H1 (cell line): ENCODE results near the gene DES. TPM values are rescaled to one million over a fixed set of nuclear protein-coding genes. Genes with fewer than 3 reads are reported as not detected.

Experiments
- CTCF ChIA-PET: fragments of 300-600 bp; sonication (Branson Sonifier 250); formaldehyde crosslinking; loops from one replicate; lab custom pipeline; 2021; ENCODE audit not compliant: partially characterized antibody; lab: Charles Lee
- POLR2A ChIA-PET: fragments of 300-600 bp; sonication (Branson Sonifier 250); formaldehyde crosslinking; loops from one replicate; lab custom pipeline; 2021; ENCODE audit warnings: inconsistent platforms; ENCODE audit not compliant: partially characterized antibody; lab: Charles Lee
- DNase-seq, 2 experiments: peaks; one replicate each; pipeline versions ENCODE4 v3.0.0 to v3.0.0-alpha.2; 2010 to 2022; ENCODE audit warnings: low spot score in 2 of 2, low read depth in 1 of 2, mixed read lengths in 1 of 2
- FAIRE-seq: peaks from 2 replicates; lab custom pipeline; 2011; peaks lifted over from hg19 to GRCh38; lab: Jason Lieb, UNC
- H2AFZ ChIP-seq: 2 replicates; pipeline ENCODE4 v1.8.1; 2012; ENCODE audit warnings: low read length, inconsistent platforms
- H2AK5ac ChIP-seq: 2 replicates; pipeline ENCODE4 v1.6.1; 2013; ENCODE audit warnings: low read depth, low read length
- H2BK120ac ChIP-seq: replicated peaks from 2 replicates; pipeline ENCODE3; 2013; ENCODE audit warnings: low read depth, low read length, inconsistent platforms
- H2BK12ac ChIP-seq: 2 replicates; pipeline ENCODE4 v1.6.1; 2013; ENCODE audit warnings: low read depth, low read length
- H2BK15ac ChIP-seq: 2 replicates; pipeline ENCODE4 v1.6.1; 2013; ENCODE audit warnings: low read length
- H2BK20ac ChIP-seq: 2 replicates; pipeline ENCODE4 v1.6.1; 2013; ENCODE audit warnings: low read length
- H2BK5ac ChIP-seq: 2 replicates; pipeline ENCODE4 v1.6.1; 2013; ENCODE audit warnings: low read depth, low read length
- H3K14ac ChIP-seq: 2 replicates; pipeline ENCODE4 v1.6.1; 2013; ENCODE audit warnings: inconsistent platforms; ENCODE audit not compliant: insufficient read length
- H3K18ac ChIP-seq: 2 replicates; pipeline ENCODE4 v1.6.1; 2013; ENCODE audit warnings: low read length; ENCODE audit errors: extremely low read depth
- H3K23ac ChIP-seq: 2 replicates; pipeline ENCODE4 v1.6.1; 2013; ENCODE audit warnings: inconsistent platforms; ENCODE audit not compliant: insufficient read length
- H3K23me2 ChIP-seq: 2 replicates; pipeline ENCODE4 v1.6.1; 2013; ENCODE audit warnings: low read depth, low read length
- H3K27ac ChIP-seq: 2 replicates; pipeline ENCODE4 v1.6.1; 2011; ENCODE audit warnings: low read depth, low read length, inconsistent platforms
- H3K27me3 ChIP-seq, 4 experiments: replicated peaks in 1 of 4; 1 replicate in 1 of 4; 2 replicates in 3 of 4; pipeline versions ENCODE4 v1.6.1 to v1.8.1; 2011 to 2013; ENCODE audit warnings: low read length in 3 of 4, mild to moderate bottlenecking in 3 of 4, inconsistent platforms in 2 of 4, mixed read lengths in 2 of 4, moderate library complexity in 1 of 4; ENCODE audit not compliant: control insufficient read depth in 3 of 4, insufficient read depth in 3 of 4; ENCODE audit errors: extremely low read depth in 1 of 4
- H3K36me3 ChIP-seq, 4 experiments: 2 replicates each; pipeline versions ENCODE4 v1.6.1 to v1.8.1; 2011 to 2013; ENCODE audit warnings: mild to moderate bottlenecking in 4 of 4, low read length in 3 of 4, moderate library complexity in 2 of 4, control low read depth in 1 of 4, inconsistent platforms in 1 of 4; ENCODE audit not compliant: insufficient read depth in 4 of 4, control insufficient read depth in 2 of 4
- H3K4ac ChIP-seq: replicated peaks from 2 replicates; pipeline ENCODE3; 2013; ENCODE audit warnings: low read length, low read depth, mixed read lengths, inconsistent platforms; ENCODE audit not compliant: insufficient read length
- H3K4me1 ChIP-seq, 4 experiments: replicated peaks in 1 of 4; 1 replicate in 1 of 4; 2 replicates in 3 of 4; pipeline versions ENCODE4 v1.6.1 to v1.8.1; 2011 to 2013; ENCODE audit warnings: low read length in 3 of 4, inconsistent platforms in 2 of 4, mixed read lengths in 1 of 4; ENCODE audit not compliant: insufficient read depth in 4 of 4, control insufficient read depth in 3 of 4
- H3K4me2 ChIP-seq, 2 experiments: 2 replicates each; pipeline versions ENCODE4 v1.6.1 to v1.8.1; 2011 to 2013; ENCODE audit warnings: low read depth in 2 of 2, low read length in 2 of 2, control low read depth in 1 of 2, inconsistent platforms in 1 of 2, mild to moderate bottlenecking in 1 of 2; ENCODE audit not compliant: insufficient read depth in 1 of 2
- H3K4me3 ChIP-seq, 4 experiments: fragments of 200-600, 300-600 bp in 1 of 4; sonication (generic), shearing (Covaris generic), sonication (Bioruptor Twin) in 1 of 4; 2 replicates each; pipeline versions ENCODE4 v1.5.1 to v1.8.1; 2011 to 2016; ENCODE audit warnings: low read length in 4 of 4, low read depth in 3 of 4, control low read depth in 2 of 4, inconsistent platforms in 2 of 4, mild to moderate bottlenecking in 2 of 4, mixed read lengths in 1 of 4, moderate library complexity in 1 of 4; ENCODE audit not compliant: insufficient read depth in 2 of 4; ENCODE audit errors: extremely low read depth in 1 of 4
- H3K56ac ChIP-seq: replicated peaks from 2 replicates; pipeline ENCODE3; 2013; ENCODE audit warnings: low read depth, mild to moderate bottlenecking, mixed read lengths, low read length, inconsistent platforms; ENCODE audit not compliant: insufficient read length
- H3K79me1 ChIP-seq: 2 replicates; pipeline ENCODE4 v1.6.1; 2013; ENCODE audit warnings: low read depth, low read length, control low read depth
- H3K79me2 ChIP-seq, 2 experiments: 2 replicates each; pipeline versions ENCODE4 v1.6.1 to v1.8.1; 2012 to 2013; ENCODE audit warnings: low read length in 2 of 2, mild to moderate bottlenecking in 2 of 2, inconsistent platforms in 1 of 2; ENCODE audit not compliant: insufficient read depth in 2 of 2, control insufficient read depth in 1 of 2
- H3K9ac ChIP-seq, 4 experiments: replicated peaks in 1 of 4; 1 replicate in 1 of 4; 2 replicates in 3 of 4; pipeline versions ENCODE4 v1.6.1 to v1.8.1; 2011 to 2013; ENCODE audit warnings: low read depth in 3 of 4, low read length in 3 of 4, control low read depth in 2 of 4, mild to moderate bottlenecking in 2 of 4, moderate library complexity in 2 of 4, inconsistent platforms in 1 of 4; ENCODE audit errors: extremely low read depth in 1 of 4
- H3K9me3 ChIP-seq, 2 experiments: 2 replicates each; pipeline versions ENCODE4 v1.6.1 to v1.8.1; 2012 to 2013; ENCODE audit warnings: mild to moderate bottlenecking in 2 of 2, moderate library complexity in 2 of 2, control low read depth in 1 of 2, inconsistent platforms in 1 of 2, low read depth in 1 of 2, low read length in 1 of 2, mixed read lengths in 1 of 2; ENCODE audit not compliant: insufficient read depth in 2 of 2
- H4K20me1 ChIP-seq, 2 experiments: replicated peaks in 1 of 2; 2 replicates each; pipeline versions ENCODE3 to v1.8.1; 2011 to 2013; ENCODE audit warnings: inconsistent platforms in 2 of 2, low read length in 2 of 2, mild to moderate bottlenecking in 1 of 2; ENCODE audit not compliant: insufficient read depth in 2 of 2, control insufficient read depth in 1 of 2
- H4K5ac ChIP-seq: 2 replicates; pipeline ENCODE4 v1.6.1; 2013; ENCODE audit warnings: low read length, low read depth, mixed read lengths, inconsistent platforms; ENCODE audit not compliant: insufficient read length
- H4K8ac ChIP-seq: 2 replicates; pipeline ENCODE4 v1.8.0; 2013; ENCODE audit warnings: mild to moderate bottlenecking, moderate library complexity, low read length, inconsistent platforms; ENCODE audit not compliant: insufficient read depth; ENCODE audit errors: extremely low read depth
- H4K91ac ChIP-seq: replicated peaks from 2 replicates; pipeline ENCODE3; 2013; ENCODE audit warnings: low read length, mixed read lengths, inconsistent platforms; ENCODE audit not compliant: insufficient read length
- BRCA1 ChIP-seq: IDR thresholded peaks from 2 replicates; pipeline ENCODE4 v1.6.1; 2012; ENCODE audit warnings: low read depth, low read length, improper control_type of control experiment
- CREB1 ChIP-seq: IDR thresholded peaks from 2 replicates; pipeline ENCODE4 v1.6.1; 2012; ENCODE audit warnings: inconsistent platforms
- CTBP2 ChIP-seq: IDR thresholded peaks from 2 replicates; pipeline ENCODE4 v1.7.0; 2011; ENCODE audit warnings: borderline replicate concordance, mild to moderate bottlenecking, moderate library complexity, mixed read lengths, low read length; ENCODE audit not compliant: insufficient read depth, insufficient read length
- EGR1 ChIP-seq: IDR thresholded peaks from 2 replicates; pipeline ENCODE4 v1.6.1; 2011; ENCODE audit warnings: low read depth, low read length, borderline replicate concordance
- GTF2F1 ChIP-seq: IDR thresholded peaks from 2 replicates; pipeline ENCODE4 v1.6.1; 2012; ENCODE audit warnings: low read depth, low read length, improper control_type of control experiment, borderline replicate concordance
- HDAC2 ChIP-seq, 2 experiments: fragments of 300-600 bp in 1 of 2; sonication (generic) in 1 of 2; IDR thresholded peaks; 2 replicates each; pipeline ENCODE4 v1.6.1; 2011 to 2012; ENCODE audit warnings: low read depth in 2 of 2, low read length in 2 of 2, mild to moderate bottlenecking in 2 of 2, moderate library complexity in 2 of 2, borderline replicate concordance in 1 of 2, inconsistent platforms in 1 of 2
- NRF1 ChIP-seq: IDR thresholded peaks from 2 replicates; pipeline ENCODE4 v1.6.1; 2011; ENCODE audit warnings: mild to moderate bottlenecking, low read depth, low read length, improper control_type of control experiment
- POU5F1 ChIP-seq: IDR thresholded peaks from 2 replicates; pipeline ENCODE4 v1.6.1; 2011; ENCODE audit warnings: low read depth, mild to moderate bottlenecking, low read length, moderate library complexity
- SIRT6 ChIP-seq: IDR thresholded peaks from one replicate; pipeline ENCODE4 v1.7.1; 2012; ENCODE audit warnings: low read length, inconsistent platforms
- SP1 ChIP-seq: IDR thresholded peaks from 2 replicates; pipeline ENCODE4 v1.6.1; 2011; ENCODE audit warnings: low read depth, low read length
- SRF ChIP-seq: IDR thresholded peaks from 2 replicates; pipeline ENCODE4 v1.6.1; 2011; ENCODE audit warnings: mild to moderate bottlenecking, low read depth, low read length, moderate library complexity
- ZNF274 ChIP-seq: IDR thresholded peaks from 2 replicates; pipeline ENCODE4 v1.7.0; 2012; ENCODE audit warnings: low read length, borderline replicate concordance; ENCODE audit errors: extremely low read depth
- WGBS, 2 experiments: shearing (Covaris generic) in 1 of 2; methylation state at CpG; one replicate each; pipeline versions ENCODE4 v1.1.6 to v1.1.7; 2013 to 2015; ENCODE audit warnings: low lambda C conversion rate in 2 of 2, mixed read lengths in 2 of 2, inconsistent platforms in 1 of 2, low coverage in 1 of 2, missing lambda C conversion rate in 1 of 2; ENCODE audit not compliant: insufficient replicate concordance in 2 of 2, insufficient coverage in 1 of 2, insufficient read length in 1 of 2; ENCODE audit errors: extremely low coverage in 1 of 2, missing lambda C conversion rate in 1 of 2; 5-methylcytosine and 5-hydroxymethylcytosine counted together
- polyA plus RNA-seq, 7 experiments: library from polyadenylated mRNA; depleted of rRNA in 3 of 7; stranded (reverse) in 5 of 7; unstranded in 2 of 7; fragments of >200 nt in 5 of 7; fragments of 200-250 nt in 2 of 7; gene quantifications; 1 replicate in 5 of 7; 2 replicates in 1 of 7; 4 replicates in 1 of 7; pipeline versions ENCODE4 v1.2.1 to v1.2.3, GENCODE V29; 2011 to 2013; ENCODE audit warnings: missing spikeins in 2 of 7, mixed read lengths in 2 of 7
- total RNA-seq: library from RNA; stranded (reverse); fragmentation: NEBNext Ultra II Directional; extraction: Animal tissue kit (Norgen Biotek cat#: 25700); gene quantifications from 2 replicates; pipeline ENCODE4 v1.2.1, GENCODE V29; 2021
- TF ChIP-seq, protein P1 (sequence below): IDR thresholded peaks from 2 replicates; pipeline ENCODE4 v1.6.1; 2012; ENCODE audit warnings: low read length, inconsistent platforms

DES gene
- total and polyA plus RNA-seq, 2 of the 8 experiments (the other 6 are each of a cell fraction or from before 2014, with no cell fraction given): 1.8 to 4.3 TPM

DNA sequence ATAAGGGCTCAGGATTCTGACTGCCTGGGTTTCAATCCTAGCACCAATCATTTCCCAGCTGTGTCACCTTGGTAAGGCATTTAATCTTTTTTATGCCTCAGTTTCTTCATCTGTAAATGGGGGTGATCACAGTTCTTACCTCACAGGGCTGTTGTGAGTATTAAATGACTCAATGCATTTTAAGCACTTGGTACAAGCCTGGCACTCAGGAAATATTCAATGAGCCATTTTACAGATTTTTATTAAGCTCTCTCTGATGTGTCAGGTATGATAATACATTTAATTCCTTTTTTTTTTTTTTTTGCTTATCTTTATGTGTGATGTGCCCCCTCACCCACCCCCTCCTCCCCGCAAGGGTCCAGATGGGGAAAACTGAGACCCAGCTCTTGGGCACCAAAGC is 28.5 kb downstream of the DES start:
- Histone ChIP-seq H4K20me1 (peaks cover 2 to 16% of the 10 kb centered on the region in 2 experiments), H3K4me1 (peaks cover 0 to 24% (median 11%) of the 10 kb centered on the region in 4 experiments; a peak in 6 of 7 replicates), H2BK120ac (no peak overlapping the region), H3K79me1 (no peaks in the 10 kb centered on the region), H3K79me2 (no peaks in the 10 kb centered on the region), H2BK5ac (no peak overlapping the region; the same call in 1 of the 2 replicates), H3K4ac (no peak overlapping the region), H4K91ac (no peak overlapping the region), H3K23me2 (peaks cover 7% of the 10 kb centered on the region; the same call in 1 of the 2 replicates), H3K9ac (no peak overlapping the region), H4K8ac (no peak overlapping the region), H2BK20ac (no peak overlapping the region), H3K4me3 (no peak overlapping the region), H3K36me3 (no peaks in the 10 kb centered on the region), H3K27me3 (peaks cover 6 to 30% (median 24%) of the 10 kb centered on the region in 4 experiments), H3K9me3 (no peaks in the 10 kb centered on the region), H3K56ac (no peak overlapping the region), H3K14ac (no peak overlapping the region), H3K4me2 (no peak overlapping the region), H3K27ac (no peak overlapping the region), H3K18ac (no peak overlapping the region), H2AFZ (no peak overlapping the region), H4K5ac (no peak overlapping the region), H3K23ac (no peak overlapping the region), H2BK15ac (no peak overlapping the region), H2BK12ac (no peak overlapping the region), H2AK5ac (no peak overlapping the region)
- FAIRE-seq (no peak), DNase-seq (no peak)
- no CpG with 5 or more reads among the region's 1 CpG for WGBS, 2 experiments
- CTCF ChIA-PET: interaction anchor here (7.5 to 113.1 kb wide), 3 partner anchors 12 to 43 kb away, joined by 72 to 7248 read pairs (median 7248); partner anchors contain the start of genes ASIC4, CHPF, DES and GMPPA
- POLR2A ChIA-PET: interaction anchor here (0.6 to 2.3 kb wide), 7 partner anchors 9 to 57 kb away, joined by 3 to 13 read pairs (median 4); no protein-coding TSS in a partner anchor
- TF ChIP-seq POU5F1 (no peak), NRF1 (no peak), SIRT6 (no peak), SP1 (no peak), SRF (no peak), ZNF274 (no peak), BRCA1 (no peak), EGR1 (no peak), CREB1 (no peak), CTBP2 (no peak), GTF2F1 (no peak), HDAC2 (IDR thresholded peaks at IDR 0.05; ENCODE audit: borderline replicate concordance in 1 of 2, low read depth in 2 of 2, low read length in 2 of 2) (no peak)
- TF ChIP-seq, protein P1, sequence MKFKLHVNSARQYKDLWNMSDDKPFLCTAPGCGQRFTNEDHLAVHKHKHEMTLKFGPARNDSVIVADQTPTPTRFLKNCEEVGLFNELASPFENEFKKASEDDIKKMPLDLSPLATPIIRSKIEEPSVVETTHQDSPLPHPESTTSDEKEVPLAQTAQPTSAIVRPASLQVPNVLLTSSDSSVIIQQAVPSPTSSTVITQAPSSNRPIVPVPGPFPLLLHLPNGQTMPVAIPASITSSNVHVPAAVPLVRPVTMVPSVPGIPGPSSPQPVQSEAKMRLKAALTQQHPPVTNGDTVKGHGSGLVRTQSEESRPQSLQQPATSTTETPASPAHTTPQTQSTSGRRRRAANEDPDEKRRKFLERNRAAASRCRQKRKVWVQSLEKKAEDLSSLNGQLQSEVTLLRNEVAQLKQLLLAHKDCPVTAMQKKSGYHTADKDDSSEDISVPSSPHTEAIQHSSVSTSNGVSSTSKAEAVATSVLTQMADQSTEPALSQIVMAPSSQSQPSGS: no peak
